T-helper 22 cell (primary cell): Measurements from ENCODE around the gene PRRC2A.
A peak's percentile ranks its signal among the peaks of the same experiment; 100 is the strongest.
"Not testable (repeated sequence)": the region's sequence is repeated elsewhere in the genome, so short reads cannot be mapped to it uniquely, and the experiment has no call there.

Source experiments
- DNase-seq: peaks from one replicate; pipeline ENCODE4 v3.0.0-alpha.2; 2020; ENCODE audit warnings: low read depth

Gene PRRC2A

GRCh38 chr6:31586008-31586407 is 34.5 kb upstream of the PRRC2A start, which contains the start of gene LST1:
TSS of gene LST1 (plus strand) at chr6:31586277. CDS start at chr6:31587300, 1,023 bp downstream.
- no peak for DNase-seq

DNA sequence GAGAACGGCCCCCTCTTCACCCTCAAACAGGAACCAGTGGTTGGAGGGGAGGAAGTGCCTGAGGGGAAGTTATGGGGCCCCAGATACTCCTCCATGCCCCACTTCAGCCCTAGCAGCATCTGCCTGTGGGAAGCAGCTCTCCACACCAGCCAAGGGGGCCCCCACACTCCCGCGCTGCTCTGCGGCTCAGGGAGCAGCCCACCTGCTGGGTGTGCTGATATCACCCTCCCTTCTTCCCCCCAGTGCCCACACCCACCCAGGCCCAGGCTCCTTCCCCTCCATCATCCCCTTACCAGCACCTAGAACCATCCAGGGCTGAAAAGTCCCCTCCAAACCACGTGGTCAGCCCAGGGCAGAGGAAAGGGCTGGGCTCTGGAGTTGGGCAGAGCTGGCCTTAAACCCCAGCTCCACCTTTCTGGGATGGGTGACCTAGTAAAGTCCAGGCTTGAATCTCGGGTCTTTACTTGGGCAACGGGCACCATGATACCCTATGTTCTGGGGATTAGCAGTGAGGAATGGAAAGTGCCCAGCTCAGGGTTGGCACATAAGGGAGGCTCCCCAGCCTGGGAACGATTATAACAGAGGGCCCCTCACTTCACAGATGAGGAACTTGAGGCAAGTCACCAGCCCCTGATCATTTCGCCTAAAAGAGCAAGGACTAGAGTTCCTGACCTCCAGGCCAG is 33.8 kb upstream of the PRRC2A start:
- DNase-seq = no peak

DNA sequence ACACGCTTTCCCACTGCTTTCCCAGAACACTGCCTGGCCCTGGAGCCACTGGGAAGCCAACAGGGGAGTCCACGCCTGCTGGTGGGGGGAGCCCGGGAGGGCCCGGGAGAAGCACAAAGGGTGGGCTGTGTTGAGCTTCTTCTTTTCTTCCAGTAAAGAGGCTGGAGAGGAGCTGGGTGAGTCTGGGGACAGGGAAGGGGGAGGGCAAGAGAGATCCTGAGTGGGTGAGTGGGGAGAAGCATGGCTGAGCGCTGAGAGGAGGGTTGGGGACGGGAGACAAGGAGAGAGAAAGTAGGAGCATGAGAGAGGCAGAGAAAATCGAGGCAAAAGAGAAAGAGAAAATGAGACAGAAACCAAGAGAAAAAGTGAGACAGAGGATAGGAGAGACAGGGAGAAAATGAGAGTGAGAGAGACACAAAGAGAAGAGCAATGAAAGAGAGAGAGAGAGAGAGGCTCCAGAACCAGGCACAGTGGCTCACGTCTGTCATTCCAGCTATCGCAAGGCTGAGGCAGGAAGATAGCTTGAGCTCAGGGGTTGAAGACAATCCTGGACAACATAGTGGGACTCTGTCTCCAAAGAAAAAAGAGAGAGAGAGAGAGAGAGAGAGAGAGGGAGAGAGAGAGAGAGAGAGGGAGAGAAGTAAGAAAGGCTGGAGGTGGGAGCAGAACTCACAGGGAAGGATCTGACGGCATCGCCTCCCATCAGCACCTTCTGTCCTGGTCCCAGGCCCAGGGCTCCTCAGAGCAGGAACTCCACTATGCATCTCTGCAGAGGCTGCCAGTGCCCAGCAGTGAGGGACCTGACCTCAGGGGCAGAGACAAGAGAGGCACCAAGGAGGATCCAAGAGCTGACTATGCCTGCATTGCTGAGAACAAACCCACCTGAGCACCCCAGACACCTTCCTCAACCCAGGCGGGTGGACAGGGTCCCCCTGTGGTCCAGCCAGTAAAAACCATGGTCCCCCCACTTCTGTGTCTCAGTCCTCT is 32.4 kb upstream of the PRRC2A start:
- no peak for DNase-seq

DNA sequence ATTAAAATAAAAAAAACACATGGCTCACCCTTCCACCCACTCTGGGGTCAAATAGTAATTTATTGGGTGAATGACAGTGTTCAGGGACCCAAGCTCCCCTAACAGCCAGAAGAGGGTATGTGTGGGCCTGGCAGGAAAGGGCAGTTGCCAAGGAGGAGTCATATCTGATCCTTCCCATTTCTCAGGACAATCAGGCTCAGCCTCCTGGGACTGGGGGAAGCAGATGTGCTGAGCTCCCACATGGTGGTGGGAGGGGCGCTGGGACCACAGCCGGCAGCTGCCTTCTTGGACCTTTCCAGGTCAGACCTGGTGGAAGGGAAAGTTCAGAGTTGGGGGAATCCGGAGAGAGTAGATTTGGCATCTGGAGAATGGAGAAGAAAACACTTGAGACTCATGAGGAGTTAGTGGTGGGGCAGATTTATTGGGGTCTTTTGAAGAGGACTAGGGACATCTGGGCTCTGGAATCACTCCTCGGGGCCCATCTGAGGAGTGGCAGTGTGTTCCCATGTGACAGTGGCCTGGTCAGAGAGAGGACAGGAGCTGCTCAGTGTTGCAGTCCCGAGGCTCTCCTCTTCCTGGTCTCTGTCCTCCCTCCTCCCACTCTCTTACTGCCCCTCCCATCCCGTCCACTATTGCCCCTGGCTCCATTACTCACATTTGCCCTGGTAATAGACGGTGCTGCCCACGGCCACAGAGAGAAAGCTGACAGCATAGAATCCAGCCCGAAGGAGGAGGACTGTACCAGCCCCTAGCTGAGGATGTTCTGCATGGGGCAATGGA is 31.5 kb upstream of the PRRC2A start:
- no peak for DNase-seq

DNA sequence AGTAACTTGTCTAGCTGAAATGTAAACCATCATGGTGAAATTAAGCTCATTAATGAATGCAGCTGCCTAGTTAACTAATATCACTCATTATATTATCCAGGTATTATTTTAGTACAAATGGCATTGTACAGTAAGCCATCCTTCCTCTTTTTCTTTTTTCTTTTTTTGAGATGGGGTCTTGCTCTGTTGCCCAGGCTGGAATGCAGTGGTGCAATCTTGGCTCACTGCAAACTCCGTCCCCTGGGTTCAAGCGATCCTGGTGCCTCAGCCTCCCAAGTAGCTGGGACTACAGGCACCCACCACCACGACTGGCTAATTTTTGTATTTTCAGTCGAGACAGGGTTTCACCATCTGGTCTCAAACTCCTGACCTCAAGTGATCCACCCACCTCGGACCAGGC is 29.8 kb upstream of the PRRC2A start:
- not testable (repeated sequence) for DNase-seq

- DNase-seq = no peak
These were observed 28.1 kb upstream of the PRRC2A start for GRCh38 chr6:31592396-31592771.

- DNase-seq = no peak
These were observed 23.5 kb upstream of the PRRC2A start for GRCh38 chr6:31597006-31597405.

- DNase-seq = no peak
These were observed 13.2 kb upstream of the PRRC2A start for GRCh38 chr6:31607317-31607716.

- no peak for DNase-seq
These were observed 10.8 kb upstream of the PRRC2A start for GRCh38 chr6:31609519-31610406.

DNA sequence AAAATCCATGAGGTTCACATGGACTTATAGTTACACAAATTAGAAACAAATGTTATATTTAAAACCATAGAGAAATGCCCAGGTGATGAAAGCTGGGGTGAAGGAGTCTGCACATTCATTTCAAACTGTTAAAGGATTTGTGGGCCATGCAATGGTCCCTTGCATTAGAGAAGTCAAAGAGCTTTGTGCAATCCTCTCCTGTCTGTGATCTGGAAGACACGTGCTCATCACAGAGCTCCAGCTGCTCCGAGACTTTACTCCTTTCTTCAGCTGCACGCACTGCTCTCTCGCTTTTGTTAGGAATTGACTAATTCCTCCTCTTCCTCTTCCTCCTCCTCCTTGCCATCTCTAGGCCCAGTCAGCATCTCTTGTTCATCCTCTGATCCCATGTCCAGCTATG is 9.5 kb upstream of the PRRC2A start:
- DNase-seq = no peak

DNA sequence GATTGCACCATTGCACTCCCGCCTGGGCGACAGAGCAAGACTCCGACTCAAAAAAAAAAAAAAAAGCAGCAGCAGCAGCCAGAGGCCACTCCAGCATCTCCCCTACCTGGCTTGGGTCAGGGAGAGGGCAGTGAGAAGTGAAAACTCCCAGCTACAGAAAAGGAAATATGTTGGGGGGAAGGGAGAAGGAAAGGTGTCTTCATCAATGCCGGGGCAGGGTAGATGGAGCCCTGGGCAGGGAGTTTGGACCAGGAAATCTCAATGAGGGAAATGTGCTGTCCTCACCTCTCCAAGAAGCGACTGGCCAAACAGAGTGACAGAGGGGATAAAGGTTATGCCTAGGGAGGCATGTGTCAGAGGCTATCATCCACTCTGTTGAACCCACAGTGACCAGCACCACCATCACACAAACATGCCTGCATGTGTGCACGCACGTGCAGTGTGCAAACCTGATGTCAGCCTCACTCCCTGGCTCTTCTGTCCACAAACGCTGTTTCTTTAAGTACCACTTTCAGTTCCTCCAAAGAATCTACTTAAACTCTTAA is 6.4 kb upstream of the PRRC2A start:
- no peak for DNase-seq

DNA sequence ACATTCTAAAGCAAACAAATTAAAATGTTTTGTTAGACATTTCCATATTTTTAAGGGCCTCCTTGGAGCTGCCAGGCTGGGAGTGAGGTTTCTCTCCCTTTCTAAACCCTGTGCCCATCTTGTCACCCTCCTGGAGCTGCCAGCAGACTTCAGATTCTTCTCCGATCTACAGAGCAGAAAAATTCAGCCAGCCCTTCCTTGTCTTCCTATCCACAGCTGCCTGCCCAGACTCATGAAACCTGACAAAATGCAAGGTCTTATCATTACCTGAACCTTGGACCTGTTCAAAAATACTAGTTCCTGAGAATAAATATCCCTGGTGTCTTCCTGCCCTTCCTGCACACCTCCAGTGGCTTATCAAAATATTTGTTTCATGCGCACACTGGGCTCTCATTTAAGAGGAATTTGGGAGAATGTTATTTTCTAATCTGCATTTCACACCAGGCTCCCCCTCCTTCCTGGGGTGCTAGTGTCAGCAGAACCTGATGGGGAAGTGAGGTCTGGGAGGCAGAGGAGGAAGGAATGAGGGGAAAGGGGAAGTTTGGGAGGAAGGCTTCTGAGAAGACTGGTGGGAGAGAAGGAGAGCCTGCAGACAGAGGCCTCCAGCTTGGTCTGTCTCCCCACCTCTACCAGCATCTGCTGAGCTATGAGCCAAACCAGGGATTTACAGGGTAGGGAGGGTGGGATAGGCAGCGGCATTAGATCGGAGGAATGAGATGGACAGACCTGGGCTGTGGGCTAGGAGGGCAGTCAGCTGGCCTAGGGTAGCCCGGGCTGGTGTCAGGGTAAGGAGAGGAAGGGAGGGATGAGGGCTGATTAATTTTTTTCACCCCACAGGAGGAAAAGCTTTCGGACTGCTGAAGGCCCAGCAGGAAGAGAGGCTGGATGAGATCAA is 5.6 kb upstream of the PRRC2A start, which contains the start of gene AIF1:
AIF1 (plus strand) TSS at position 551 of the 895 bp plus-strand sequence; CDS start at position 647, 96 bp downstream.
- DNase-seq = no peak

DNA sequence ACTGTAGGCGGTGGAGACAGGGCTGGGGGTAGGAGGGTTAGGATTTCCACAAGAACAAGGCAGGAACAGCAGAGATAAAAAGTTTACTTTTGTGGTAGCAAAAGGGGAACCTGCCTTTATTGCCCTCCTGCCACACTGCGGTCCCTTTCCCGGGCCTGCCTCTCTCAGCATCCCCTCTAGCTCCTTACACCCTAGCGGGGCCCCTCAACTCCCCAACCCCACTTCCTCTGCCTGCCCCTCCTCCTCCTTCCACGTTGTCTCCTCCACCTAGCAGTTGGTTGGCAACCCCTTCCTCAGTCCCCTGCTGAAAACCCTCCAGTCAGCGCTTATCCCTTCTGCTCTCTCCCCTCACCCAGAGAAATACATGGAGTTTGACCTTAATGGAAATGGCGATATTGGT is 4.8 kb upstream of the PRRC2A start:
- no peak for DNase-seq

GRCh38 chr6:31617010-31617409 is 3.5 kb upstream of the PRRC2A start:
- no peak for DNase-seq

DNA sequence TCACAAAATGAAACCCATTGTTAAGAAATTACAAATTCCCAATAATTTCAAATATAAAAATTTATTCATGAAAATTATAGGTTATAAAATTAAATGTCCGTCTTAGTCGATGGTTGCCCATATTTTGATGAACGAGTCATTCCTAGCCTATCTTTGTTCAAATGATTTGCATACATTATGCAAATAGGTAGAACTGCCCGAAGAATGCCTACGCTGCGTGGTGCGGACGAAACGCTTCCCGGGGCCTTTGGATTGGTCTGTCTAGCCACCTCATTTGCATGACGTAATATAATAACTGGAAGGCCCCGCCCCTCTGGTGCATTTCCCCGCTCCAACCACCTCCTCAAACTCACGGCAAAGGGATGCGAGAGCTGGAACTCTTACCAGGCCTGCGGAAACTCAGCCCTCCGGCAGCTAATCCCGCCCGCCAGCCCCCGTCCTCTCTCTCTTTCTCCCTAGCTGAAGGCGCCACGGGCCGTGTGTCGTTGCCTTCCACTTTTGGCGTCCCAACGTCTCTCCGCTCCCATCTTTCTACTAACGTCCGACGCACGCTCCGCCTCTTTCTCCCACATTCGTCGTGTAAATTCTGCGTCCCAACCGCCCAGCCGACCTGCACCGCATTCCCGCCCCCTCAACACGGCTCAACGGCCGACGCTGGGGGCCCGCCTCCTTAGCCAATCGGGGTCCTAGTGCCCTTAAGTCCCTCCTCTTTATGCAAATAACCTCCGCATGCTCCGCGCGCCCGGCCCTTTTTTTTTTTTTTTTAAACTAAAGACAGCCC is 520 bp upstream of the PRRC2A start:
- DNase-seq = peak; percentile 95

- no peak for DNase-seq
These were observed 915 bp downstream of the PRRC2A start for GRCh38 chr6:31621320-31621939.

GRCh38 chr6:31621991-31622390 is 1.5 kb downstream of the PRRC2A start:
- no peak for DNase-seq

DNA sequence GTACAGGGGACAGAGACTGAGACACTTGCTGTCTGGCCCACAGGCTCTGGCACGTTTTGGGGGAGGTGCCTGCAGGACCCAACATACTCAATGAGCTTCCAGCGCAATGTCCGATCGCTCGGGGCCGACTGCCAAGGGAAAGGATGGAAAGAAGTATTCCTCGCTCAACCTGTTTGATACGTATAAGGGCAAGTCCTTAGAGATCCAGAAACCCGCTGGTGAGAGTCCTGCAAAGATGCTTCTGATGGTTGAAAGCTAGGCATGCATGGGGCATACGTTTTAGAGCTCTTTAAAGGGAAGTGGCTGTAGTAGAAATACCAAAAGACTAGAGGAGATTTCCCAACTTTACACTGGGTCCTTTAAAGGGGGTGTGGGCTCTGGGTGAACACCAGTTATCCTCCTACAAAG is 2.2 kb downstream of the PRRC2A start:
- DNase-seq = no peak

GRCh38 chr6:31624070-31624469 is 3.6 kb downstream of the PRRC2A start:
- no peak for DNase-seq
